Erythroblast (primary cell): ENCODE measurements around the gene CDK1.

Experiments used
- GATA1 ChIP-seq: IDR thresholded peaks from 2 replicates; pipeline ENCODE4 v1.6.1; 2011; ENCODE audit warnings: low read depth, mild to moderate bottlenecking, control low read depth, low read length, moderate library complexity
- POLR2A ChIP-seq: IDR thresholded peaks from 2 replicates; pipeline ENCODE4 v1.6.1; 2011; ENCODE audit warnings: mild to moderate bottlenecking, low read length

DNA sequence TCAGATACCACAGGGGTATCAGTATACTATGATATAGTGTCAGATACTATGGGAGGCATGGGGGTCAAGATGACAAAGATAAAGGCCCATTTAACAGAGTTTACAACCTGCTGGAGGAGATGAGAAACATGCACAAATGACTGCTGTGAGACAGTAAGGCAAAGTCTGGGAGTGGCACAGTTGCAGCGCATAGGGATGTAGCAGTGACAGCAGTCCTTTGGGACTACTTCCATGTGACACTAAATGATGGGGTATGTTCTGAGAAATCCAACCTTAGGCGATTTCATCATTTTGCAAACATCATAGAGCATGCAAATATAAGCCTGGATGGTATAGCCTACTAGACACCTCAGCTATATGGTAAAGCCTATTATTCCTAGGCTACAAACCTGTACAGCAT, 56.8 kb downstream of the CDK1 start:
- TF ChIP-seq POLR2A (no peak), GATA1 (no peak)
